Osteocyte (in vitro differentiated cells): ENCODE results near the gene PPP1R1B. TPM values are rescaled to one million over a fixed set of nuclear protein-coding genes. Genes with fewer than 3 reads are reported as not detected.

Experiments used
- DNase-seq: peaks from one replicate; pipeline ENCODE4 v3.0.0; 2021; ENCODE audit warnings: mixed read lengths; ENCODE audit not compliant: unreplicated experiment; ENCODE audit errors: extremely low spot score
- H3K27ac Mint-ChIP-seq: one replicate; pipeline ENCODE4 v1.8.0; 2021; ENCODE audit warnings: mild to moderate bottlenecking, mixed read lengths; ENCODE audit not compliant: unreplicated experiment
- H3K27me3 Mint-ChIP-seq: one replicate; pipeline ENCODE4 v1.8.0; 2021; ENCODE audit warnings: mixed read lengths; ENCODE audit not compliant: unreplicated experiment
- H3K36me3 Mint-ChIP-seq: one replicate; pipeline ENCODE4 v1.8.0; 2021; ENCODE audit warnings: mixed read lengths; ENCODE audit not compliant: unreplicated experiment
- H3K4me1 Mint-ChIP-seq: one replicate; pipeline ENCODE4 v1.8.0; 2021; ENCODE audit warnings: mixed read lengths; ENCODE audit not compliant: unreplicated experiment
- H3K4me3 Mint-ChIP-seq: one replicate; pipeline ENCODE4 v1.8.0; 2021; ENCODE audit warnings: mild to moderate bottlenecking, moderate library complexity, mixed read lengths; ENCODE audit not compliant: unreplicated experiment
- H3K9me3 Mint-ChIP-seq: one replicate; pipeline ENCODE4 v1.8.0; 2021; ENCODE audit warnings: mixed read lengths; ENCODE audit not compliant: unreplicated experiment
- total RNA-seq: library from RNA; stranded (reverse); gene quantifications from 2 replicates; pipeline ENCODE4 v1.2.1, GENCODE V29; 2021
- TF ChIP-seq, protein P1 (sequence below): fragments of 200-600 bp; sonication (generic); IDR thresholded peaks from 2 replicates; pipeline ENCODE4 v1.5.0; 2021; ENCODE audit warnings: antibody characterized with exemption, mild to moderate bottlenecking, moderate library complexity

The PPP1R1B gene
- total RNA-seq, 1 donor from 2014 or later, result 4.5 TPM

DNA sequence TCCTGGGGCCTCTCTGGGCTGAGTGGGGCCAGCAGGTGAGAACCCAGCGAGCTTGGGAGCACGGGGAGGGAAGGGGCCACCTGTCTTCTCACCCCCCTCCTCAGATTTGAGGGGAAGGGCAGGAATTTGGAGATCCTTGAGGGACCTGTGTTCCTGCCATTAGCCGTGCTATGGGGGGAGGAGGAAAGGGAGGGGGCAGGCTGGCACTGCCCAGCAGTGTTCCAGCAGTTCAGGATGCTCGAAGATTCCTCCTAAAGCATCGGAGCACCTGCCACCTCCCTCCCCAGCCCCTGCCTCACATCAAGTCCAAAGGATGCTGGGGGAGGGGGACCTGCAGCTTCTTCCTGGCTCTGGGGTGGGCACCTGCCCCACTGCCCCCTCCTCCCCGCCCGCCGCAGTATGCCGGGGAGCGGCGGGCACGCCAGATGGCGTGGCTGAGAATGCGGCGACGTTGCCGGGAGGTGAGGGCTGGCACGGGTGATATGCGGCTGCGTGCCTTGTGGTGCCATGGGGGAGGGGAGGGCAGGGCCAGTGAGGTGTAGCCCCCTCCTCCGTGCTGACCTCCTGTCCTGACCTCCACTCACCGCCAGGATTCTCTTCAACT lies 14.4 kb upstream of the PPP1R1B start:
- DNase-seq, result no peak
- H3K9me3 Mint-ChIP-seq, result no peaks in the 10 kb centered on the region
- no peaks in the 10 kb centered on the region for H3K36me3 Mint-ChIP-seq
- TF ChIP-seq, protein P1, sequence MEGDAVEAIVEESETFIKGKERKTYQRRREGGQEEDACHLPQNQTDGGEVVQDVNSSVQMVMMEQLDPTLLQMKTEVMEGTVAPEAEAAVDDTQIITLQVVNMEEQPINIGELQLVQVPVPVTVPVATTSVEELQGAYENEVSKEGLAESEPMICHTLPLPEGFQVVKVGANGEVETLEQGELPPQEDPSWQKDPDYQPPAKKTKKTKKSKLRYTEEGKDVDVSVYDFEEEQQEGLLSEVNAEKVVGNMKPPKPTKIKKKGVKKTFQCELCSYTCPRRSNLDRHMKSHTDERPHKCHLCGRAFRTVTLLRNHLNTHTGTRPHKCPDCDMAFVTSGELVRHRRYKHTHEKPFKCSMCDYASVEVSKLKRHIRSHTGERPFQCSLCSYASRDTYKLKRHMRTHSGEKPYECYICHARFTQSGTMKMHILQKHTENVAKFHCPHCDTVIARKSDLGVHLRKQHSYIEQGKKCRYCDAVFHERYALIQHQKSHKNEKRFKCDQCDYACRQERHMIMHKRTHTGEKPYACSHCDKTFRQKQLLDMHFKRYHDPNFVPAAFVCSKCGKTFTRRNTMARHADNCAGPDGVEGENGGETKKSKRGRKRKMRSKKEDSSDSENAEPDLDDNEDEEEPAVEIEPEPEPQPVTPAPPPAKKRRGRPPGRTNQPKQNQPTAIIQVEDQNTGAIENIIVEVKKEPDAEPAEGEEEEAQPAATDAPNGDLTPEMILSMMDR, result no peak
- H3K27me3 Mint-ChIP-seq, result peaks cover 69% of the 10 kb centered on the region
- no peak overlapping the region for H3K4me3 Mint-ChIP-seq
- no peaks in the 10 kb centered on the region for H3K4me1 Mint-ChIP-seq
- no peak overlapping the region for H3K27ac Mint-ChIP-seq

DNA sequence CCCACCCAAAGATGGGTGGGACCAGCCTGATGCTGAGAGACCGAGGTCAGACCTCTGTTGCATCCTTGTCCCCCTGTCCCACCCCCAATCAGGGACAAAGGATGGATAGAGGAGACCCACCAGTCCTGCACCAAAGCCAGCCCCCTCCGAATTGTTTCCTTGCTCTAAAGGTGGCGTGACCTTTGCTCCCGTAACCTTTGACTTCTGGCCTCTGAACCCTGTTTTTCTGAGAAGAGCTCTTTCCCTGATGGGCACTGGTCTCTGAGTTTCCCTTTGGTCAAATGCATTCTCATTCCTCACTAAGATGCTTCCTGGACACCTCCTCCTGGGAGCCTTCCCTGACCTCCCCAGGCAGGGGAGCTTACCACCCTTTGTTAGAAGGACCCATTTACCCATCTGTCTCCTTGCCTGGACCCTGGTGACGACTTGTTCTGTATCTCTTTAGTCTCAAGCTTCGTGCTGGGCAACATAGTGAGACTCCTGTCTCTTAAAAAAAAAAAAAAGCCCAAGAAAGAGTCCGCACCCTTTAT lies 13.8 kb upstream of the PPP1R1B start:
- TF ChIP-seq, protein P1, result no peak
- H3K27ac Mint-ChIP-seq, result no peak overlapping the region
- no peaks in the 10 kb centered on the region for H3K4me1 Mint-ChIP-seq
- H3K36me3 Mint-ChIP-seq, result no peaks in the 10 kb centered on the region
- H3K27me3 Mint-ChIP-seq, result peaks cover 68% of the 10 kb centered on the region
- H3K4me3 Mint-ChIP-seq, result no peak overlapping the region
- DNase-seq, result no peak
- no peaks in the 10 kb centered on the region for H3K9me3 Mint-ChIP-seq

DNA sequence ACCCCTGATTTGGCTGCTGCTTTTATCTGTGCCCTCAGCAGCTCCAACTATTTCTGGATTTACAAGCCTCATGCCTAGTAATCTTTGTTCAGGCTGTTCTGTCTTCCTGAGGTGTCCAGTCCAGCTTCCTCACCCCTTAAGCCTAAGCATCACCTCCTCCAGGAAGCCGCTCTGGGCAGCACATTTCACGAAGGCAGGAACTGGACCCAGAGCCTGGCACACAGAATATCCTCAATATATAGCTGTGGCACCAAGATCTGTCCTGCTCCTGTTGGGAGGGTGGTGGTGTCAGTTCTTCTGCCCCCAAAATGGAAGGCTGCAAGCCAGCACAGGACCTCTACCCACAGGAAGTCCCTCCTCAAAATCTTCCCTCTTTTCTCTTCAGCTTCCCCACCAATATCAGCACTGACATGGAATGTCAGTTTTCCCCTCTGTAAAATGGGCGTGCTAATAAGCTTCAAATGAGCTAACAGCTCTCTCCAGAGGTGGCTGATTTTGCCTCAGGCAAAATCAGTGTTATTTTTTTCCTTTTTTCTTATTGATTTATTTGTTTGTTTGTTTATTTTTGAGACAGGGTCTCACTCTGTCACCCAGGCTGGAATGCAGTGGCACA lies 12.1 kb upstream of the PPP1R1B start:
- H3K27me3 Mint-ChIP-seq, result peaks cover 52% of the 10 kb centered on the region

DNA sequence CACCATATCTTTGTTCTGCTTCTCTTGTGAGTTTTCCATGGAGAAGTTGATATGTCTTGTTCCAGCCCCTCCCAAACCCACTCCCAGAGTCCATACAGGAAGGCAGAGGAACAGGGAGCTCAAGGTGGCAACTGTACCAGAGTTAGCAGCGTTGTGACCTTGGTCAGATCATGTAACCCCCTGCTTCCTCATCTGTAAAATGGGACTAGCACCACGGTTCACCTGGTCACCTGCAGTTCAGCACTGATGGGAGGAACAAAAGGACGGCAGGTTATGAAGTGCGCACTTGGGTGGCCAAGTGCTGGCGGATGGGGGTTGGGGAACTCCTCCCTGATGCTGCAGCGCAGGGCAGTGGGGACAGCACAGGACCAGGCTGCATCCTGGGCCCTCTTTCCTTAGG lies 11.3 kb upstream of the PPP1R1B start:
- no peak overlapping the region for H3K27ac Mint-ChIP-seq
- H3K36me3 Mint-ChIP-seq, result no peaks in the 10 kb centered on the region
- no peak for DNase-seq
- peaks cover 3% of the 10 kb centered on the region for H3K4me1 Mint-ChIP-seq
- TF ChIP-seq, protein P1, result no peak
- no peaks in the 10 kb centered on the region for H3K9me3 Mint-ChIP-seq
- no peak overlapping the region for H3K4me3 Mint-ChIP-seq
- peaks cover 46% of the 10 kb centered on the region for H3K27me3 Mint-ChIP-seq

More for the DNA sequence above, 12.1 kb upstream of the PPP1R1B start:
- Mint-ChIP-seq H3K4me1 (peaks cover 3% of the 10 kb centered on the region), H3K9me3 (no peaks in the 10 kb centered on the region), H3K27ac (no peak overlapping the region), H3K36me3 (no peaks in the 10 kb centered on the region), H3K4me3 (no peak overlapping the region)
- TF ChIP-seq, protein P1, result no peak
- no peak for DNase-seq

DNA sequence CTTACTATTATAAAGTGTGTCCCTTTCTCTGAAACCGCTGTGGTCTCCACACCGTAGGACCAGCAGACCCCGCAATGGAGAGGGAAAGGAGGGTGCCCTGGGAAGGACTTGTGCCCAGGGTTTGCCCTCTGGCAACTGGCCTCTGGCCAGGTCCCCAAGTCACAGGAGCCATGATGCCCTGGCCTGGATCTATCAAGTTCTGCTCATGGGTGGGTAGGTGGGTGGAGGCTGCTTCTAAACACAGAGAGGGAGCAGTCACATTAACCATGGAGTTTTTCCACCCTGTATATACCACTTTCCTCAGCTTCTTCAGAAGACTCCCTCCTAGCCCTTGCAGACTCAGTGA lies 9.7 kb upstream of the PPP1R1B start:
- peak overlapping the region; percentile 67 for H3K4me3 Mint-ChIP-seq
- no peak overlapping the region for H3K27ac Mint-ChIP-seq

More for the DNA sequence above, 9.7 kb upstream of the PPP1R1B start:
- no peaks in the 10 kb centered on the region for H3K36me3 Mint-ChIP-seq
- H3K27me3 Mint-ChIP-seq, result peaks cover 37% of the 10 kb centered on the region
- TF ChIP-seq, protein P1, result no peak
- no peak for DNase-seq
- H3K4me1 Mint-ChIP-seq, result peaks cover 7% of the 10 kb centered on the region
- no peaks in the 10 kb centered on the region for H3K9me3 Mint-ChIP-seq
